Adrenal gland (tissue), 5 donors: ENCODE results near the gene OOSP4A.

Experiments
- POLR2A ChIP-seq, 2 donors: fragments of 450-650 bp; IDR thresholded peaks; one replicate each; pipeline ENCODE4 v1.6.1; 2017; ENCODE audit warnings: antibody characterized with exemption in 2 of 2, mild to moderate bottlenecking in 2 of 2, moderate library complexity in 1 of 2
- TF ChIP-seq, protein P1 (sequence below), 6 experiments: fragments of 450-650 bp in 4 of 6; fragments of 200-600 bp in 2 of 6; sonication (generic) in 1 of 6; IDR thresholded peaks; 1 replicate in 5 of 6; 2 replicates in 1 of 6; pipeline versions ENCODE4 v1.5.1 to v1.8.0; 2016 to 2021; ENCODE audit warnings: antibody characterized with exemption in 6 of 6, mild to moderate bottlenecking in 2 of 6, moderate library complexity in 1 of 6
- donor health status: DM: no; HTN: no; CAD: no.

GRCh38 chr11:59939482-59939881 lies 24.4 kb upstream of the OOSP4A start:
- TF ChIP-seq, protein P1, sequence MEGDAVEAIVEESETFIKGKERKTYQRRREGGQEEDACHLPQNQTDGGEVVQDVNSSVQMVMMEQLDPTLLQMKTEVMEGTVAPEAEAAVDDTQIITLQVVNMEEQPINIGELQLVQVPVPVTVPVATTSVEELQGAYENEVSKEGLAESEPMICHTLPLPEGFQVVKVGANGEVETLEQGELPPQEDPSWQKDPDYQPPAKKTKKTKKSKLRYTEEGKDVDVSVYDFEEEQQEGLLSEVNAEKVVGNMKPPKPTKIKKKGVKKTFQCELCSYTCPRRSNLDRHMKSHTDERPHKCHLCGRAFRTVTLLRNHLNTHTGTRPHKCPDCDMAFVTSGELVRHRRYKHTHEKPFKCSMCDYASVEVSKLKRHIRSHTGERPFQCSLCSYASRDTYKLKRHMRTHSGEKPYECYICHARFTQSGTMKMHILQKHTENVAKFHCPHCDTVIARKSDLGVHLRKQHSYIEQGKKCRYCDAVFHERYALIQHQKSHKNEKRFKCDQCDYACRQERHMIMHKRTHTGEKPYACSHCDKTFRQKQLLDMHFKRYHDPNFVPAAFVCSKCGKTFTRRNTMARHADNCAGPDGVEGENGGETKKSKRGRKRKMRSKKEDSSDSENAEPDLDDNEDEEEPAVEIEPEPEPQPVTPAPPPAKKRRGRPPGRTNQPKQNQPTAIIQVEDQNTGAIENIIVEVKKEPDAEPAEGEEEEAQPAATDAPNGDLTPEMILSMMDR (IDR thresholded peaks at IDR 0.05): no peak
- TF ChIP-seq POLR2A (IDR thresholded peaks at IDR 0.05): no peak
